ACHN (cell line): Measurements from ENCODE around the gene AKAP8.

ENCODE experiments used
- DNase-seq: peaks from one replicate; pipeline ENCODE4 v3.0.0-alpha.2; 2015
- in situ Hi-C: cut with HindIII; loops from 2 replicates; pipeline ENCODE4 v1.10.0; 2017; ENCODE audit warnings: low sequenced_read_pairs, low pct_ligation_motif_present, low pct_unique_long_range_greater_than_20kb

The AKAP8 gene

GRCh38 chr19:15317392-15318071 lies 62.1 kb downstream of the AKAP8 start:
- DNase-seq, result no peak
- in situ Hi-C loops, result no loop called here

- no peak for DNase-seq
- in situ Hi-C loops, result no loop called here
These were observed 63.1 kb downstream of the AKAP8 start for GRCh38 chr19:15316498-15316897.

GRCh38 chr19:15315101-15315500 lies 64.5 kb downstream of the AKAP8 start:
- in situ Hi-C loops, result no loop called here
- no peak for DNase-seq

- no peak for DNase-seq
- in situ Hi-C loops, result no loop called here
These were observed 65.8 kb downstream of the AKAP8 start for GRCh38 chr19:15313649-15314279.

GRCh38 chr19:15307169-15307568 lies 72.4 kb downstream of the AKAP8 start:
- no peak for DNase-seq
- in situ Hi-C loops, result no loop called here

GRCh38 chr19:15305582-15306334 lies 73.8 kb downstream of the AKAP8 start:
- in situ Hi-C loops, result no loop called here

GRCh38 chr19:15304140-15304705 lies 75.4 kb downstream of the AKAP8 start:
- DNase-seq, result no peak
- in situ Hi-C loops, result no loop called here

More at GRCh38 chr19:15305582-15306334, 73.8 kb downstream of the AKAP8 start:
- DNase-seq, result no peak
